HG02588 (cell line): ENCODE results near the gene DSTN.

Experiments used
- ATAC-seq: cut with Tn5 transposase; IDR thresholded peaks from one replicate; pipeline ENCODE4 v1.9.1; 2021; ENCODE audit warnings: mild to moderate bottlenecking, moderate library complexity; ENCODE audit not compliant: unreplicated experiment

DSTN gene

GRCh38 chr20:17569616-17570346 lies at the start of gene DSTN:
DSTN (plus strand) TSS chr20:17570075; CDS start chr20:17570209, 134 bp downstream.
- peak; percentile 93 for ATAC-seq

- no peak for ATAC-seq
Measured at GRCh38 chr20:17520583-17520982, 49.3 kb upstream of the DSTN start.

GRCh38 chr20:17522528-17522927 lies 47.3 kb upstream of the DSTN start:
- ATAC-seq = no peak

- ATAC-seq = no peak
Measured at GRCh38 chr20:17523326-17523725, 46.5 kb upstream of the DSTN start.

- ATAC-seq = no peak
Measured at GRCh38 chr20:17524560-17524959, 45.3 kb upstream of the DSTN start.

- no peak for ATAC-seq
Measured at GRCh38 chr20:17525132-17525531, 44.7 kb upstream of the DSTN start.

- ATAC-seq = no peak
Measured at GRCh38 chr20:17525650-17526049, 44.2 kb upstream of the DSTN start.

GRCh38 chr20:17529586-17529985 lies 40.3 kb upstream of the DSTN start:
- no peak for ATAC-seq

- ATAC-seq = no peak
Measured at GRCh38 chr20:17530153-17530552, 39.7 kb upstream of the DSTN start.

- ATAC-seq = no peak
Measured at GRCh38 chr20:17530716-17531664, 38.9 kb upstream of the DSTN start, which contains the start of gene BFSP1. BFSP1 (minus strand) TSS chr20:17531379; CDS start chr20:17531329, 50 bp downstream.

GRCh38 chr20:17531665-17532025 lies 38.2 kb upstream of the DSTN start:
- ATAC-seq = no peak

- ATAC-seq = no peak
Measured at GRCh38 chr20:17533396-17533795, 36.5 kb upstream of the DSTN start.

GRCh38 chr20:17534077-17534476 lies 35.8 kb upstream of the DSTN start:
- no peak for ATAC-seq

- peak; percentile 79 for ATAC-seq
Measured at GRCh38 chr20:17536944-17537444, 32.9 kb upstream of the DSTN start.

GRCh38 chr20:17537959-17538358 lies 31.9 kb upstream of the DSTN start:
- ATAC-seq = no peak

- no peak for ATAC-seq
Measured at GRCh38 chr20:17538517-17539170, 31.2 kb upstream of the DSTN start.

- no peak for ATAC-seq
Measured at GRCh38 chr20:17541596-17541995, 28.3 kb upstream of the DSTN start.

GRCh38 chr20:17541996-17542395 lies 27.9 kb upstream of the DSTN start:
- no peak for ATAC-seq

- ATAC-seq = no peak
Measured at GRCh38 chr20:17542481-17542880, 27.4 kb upstream of the DSTN start.

- no peak for ATAC-seq
Measured at GRCh38 chr20:17542993-17543412, 26.9 kb upstream of the DSTN start.

GRCh38 chr20:17543531-17544131 lies 26.2 kb upstream of the DSTN start:
- ATAC-seq = no peak
